GM21390 (cell line): Measurements from ENCODE around the gene TNPO2.

Experiments used
- ATAC-seq: cut with Tn5 transposase; IDR thresholded peaks from one replicate; pipeline ENCODE4 v1.9.1; 2021; ENCODE audit not compliant: unreplicated experiment

TNPO2 gene

GRCh38 chr19:12723641-12724426 lies at the start of gene TNPO2:
Gene TNPO2, minus strand, starts transcription at chr19:12723932. Its CDS starts 2,955 bp downstream, at chr19:12720977.
- no peak for ATAC-seq

GRCh38 chr19:12772323-12772722 lies 48.6 kb upstream of the TNPO2 start:
- ATAC-seq: no peak

- no peak for ATAC-seq
Observed at GRCh38 chr19:12770922-12771321, 47.2 kb upstream of the TNPO2 start.

- ATAC-seq: no peak
Observed at GRCh38 chr19:12769689-12770088, 46.0 kb upstream of the TNPO2 start.

- no peak for ATAC-seq
Observed at GRCh38 chr19:12767666-12768065, 43.9 kb upstream of the TNPO2 start.

- ATAC-seq: no peak
Observed at GRCh38 chr19:12767150-12767549, 43.4 kb upstream of the TNPO2 start.

- no peak for ATAC-seq
Observed at GRCh38 chr19:12766051-12766521, 42.4 kb upstream of the TNPO2 start.

- ATAC-seq: no peak
Observed at GRCh38 chr19:12764698-12765097, 41.0 kb upstream of the TNPO2 start.

GRCh38 chr19:12763100-12763499 lies 39.4 kb upstream of the TNPO2 start:
- no peak for ATAC-seq

GRCh38 chr19:12759686-12760085 lies 36.0 kb upstream of the TNPO2 start:
- ATAC-seq: no peak

- no peak for ATAC-seq
Observed at GRCh38 chr19:12757544-12758274, 34.0 kb upstream of the TNPO2 start.

GRCh38 chr19:12756150-12756883 lies 32.6 kb upstream of the TNPO2 start:
- no peak for ATAC-seq

- no peak for ATAC-seq
Observed at GRCh38 chr19:12754465-12755196, 30.9 kb upstream of the TNPO2 start.

GRCh38 chr19:12752056-12752781 lies 28.5 kb upstream of the TNPO2 start:
- ATAC-seq: no peak

- ATAC-seq: no peak
Observed at GRCh38 chr19:12751635-12752034, 27.9 kb upstream of the TNPO2 start, which contains the start of gene BEST2. Gene BEST2, plus strand, starts transcription at chr19:12751791. Its CDS starts 802 bp downstream, at chr19:12752593.

- ATAC-seq: no peak
Observed at GRCh38 chr19:12750851-12751250, 27.1 kb upstream of the TNPO2 start.

- ATAC-seq: no peak
Observed at GRCh38 chr19:12749938-12750521, 26.3 kb upstream of the TNPO2 start.

GRCh38 chr19:12748489-12748888 lies 24.8 kb upstream of the TNPO2 start:
- no peak for ATAC-seq

- ATAC-seq: no peak
Observed at GRCh38 chr19:12745166-12745897, 21.6 kb upstream of the TNPO2 start.
